K562 (cell line): Measurements from ENCODE around the gene SHBG. TPM values are rescaled to one million over a fixed set of nuclear protein-coding genes. Genes with fewer than 3 reads are reported as not detected.

Source experiments
- ATAC-seq: fragments of 200-7000 bp; cut with Tn5 transposase; 3 replicates; pipeline ENCODE4 v1.9.1; 2020; ENCODE audit warnings: moderate library complexity
- BruUV-seq: library from RNA; stranded (reverse); fragments of 400-500 nt; replicated peaks from 2 replicates; lab custom pipeline; 2021; lab: Mats Ljungman, UMichigan
- CTCF ChIA-PET: fragments of 300-600 bp; formaldehyde crosslinking; extraction: SDS; loops from one replicate; lab custom pipeline; 2021; ENCODE audit warnings: low intra/inter-chr PET ratio; lab: Yijun Ruan, JAX
- POLR2A ChIA-PET: fragments of 300-600, 350-650 bp; sonication (Branson Sonifier 250); formaldehyde crosslinking; extraction: SDS; loops from one replicate; lab custom pipeline; 2021; ENCODE audit warnings: antibody characterized with exemption, inconsistent platforms; lab: Yijun Ruan, JAX
- DNase-seq, 4 experiments: peaks; one replicate each; pipeline versions ENCODE4 v3.0.0 to v3.0.0-alpha.2; 2011 to 2018; ENCODE audit warnings: low spot score in 3 of 4, mixed read lengths in 3 of 4; ENCODE audit errors: extremely low read depth in 1 of 4
- FAIRE-seq: peaks from 2 replicates; lab custom pipeline; 2011; peaks lifted over from hg19 to GRCh38; lab: Jason Lieb, UNC
- H2AFZ ChIP-seq: 2 replicates; pipeline ENCODE4 v1.6.0; 2011; ENCODE audit warnings: low read depth, low read length, control low read depth, inconsistent platforms
- H3K27ac ChIP-seq: fragments of 200-600 bp; 3 replicates; pipeline ENCODE4 v1.8.0; 2011; ENCODE audit warnings: low read depth, mild to moderate bottlenecking, control low read depth, inconsistent platforms, low read length, moderate library complexity, mixed read lengths; ENCODE audit errors: extremely low read depth
- H3K27me3 ChIP-seq, 2 experiments: fragments of 300-600 bp in 1 of 2; 2 replicates in 1 of 2; 3 replicates in 1 of 2; pipeline versions ENCODE4 v1.6.0 to v1.8.0; 2011; ENCODE audit warnings: inconsistent platforms in 2 of 2, low read length in 2 of 2, mild to moderate bottlenecking in 1 of 2, mixed read lengths in 1 of 2, moderate library complexity in 1 of 2; ENCODE audit not compliant: control insufficient read depth in 2 of 2, insufficient read depth in 2 of 2
- H3K36me3 ChIP-seq: fragments of 300-600 bp; 3 replicates; pipeline ENCODE4 v1.8.0; 2011; ENCODE audit warnings: mild to moderate bottlenecking, low read length, inconsistent platforms; ENCODE audit not compliant: control insufficient read depth, insufficient read depth
- H3K4me1 ChIP-seq, 2 experiments: fragments of 200-600 bp in 1 of 2; replicated peaks in 1 of 2; 2 replicates in 1 of 2; 3 replicates in 1 of 2; pipeline versions ENCODE4 v1.5.1 to v1.8.0; 2011; ENCODE audit warnings: inconsistent platforms in 2 of 2, low read length in 2 of 2, mild to moderate bottlenecking in 1 of 2, mixed read lengths in 1 of 2, moderate library complexity in 1 of 2; ENCODE audit not compliant: control insufficient read depth in 2 of 2, insufficient read depth in 2 of 2
- H3K4me2 ChIP-seq: 2 replicates; pipeline ENCODE4 v1.6.1; 2011; ENCODE audit warnings: low read length, control low read depth, inconsistent platforms, mixed read lengths; ENCODE audit not compliant: insufficient read depth
- H3K4me3 ChIP-seq: fragments of 200-600 bp; sonication (generic), shearing (Covaris generic); 2 replicates; pipeline ENCODE4 v1.5.1; 2016; ENCODE audit warnings: control low read depth, inconsistent platforms
- H3K79me2 ChIP-seq: fragments of 200-600 bp; 3 replicates; pipeline ENCODE4 v1.8.0; 2011; ENCODE audit warnings: low read length, inconsistent platforms; ENCODE audit not compliant: control insufficient read depth, insufficient read depth
- H3K9ac ChIP-seq, 2 experiments: 2 replicates each; pipeline versions ENCODE4 v1.6.0 to v1.6.1; 2011; ENCODE audit warnings: low read depth in 2 of 2, low read length in 2 of 2, control low read depth in 1 of 2, inconsistent platforms in 1 of 2, mild to moderate bottlenecking in 1 of 2, mixed read lengths in 1 of 2; ENCODE audit not compliant: insufficient read depth in 1 of 2
- H3K9me1 ChIP-seq: one replicate; pipeline ENCODE4 v1.6.0; 2011; ENCODE audit warnings: inconsistent platforms, mild to moderate bottlenecking, low read length, moderate library complexity; ENCODE audit not compliant: control insufficient read depth, insufficient read depth
- H3K9me3 ChIP-seq: replicated peaks from 2 replicates; pipeline ENCODE4 v1.5.1; 2011; ENCODE audit warnings: low read depth, low read length, inconsistent platforms; ENCODE audit not compliant: control insufficient read depth, insufficient read depth
- H4K20me1 ChIP-seq: replicated peaks from 2 replicates; pipeline ENCODE4 v1.6.1; 2011; ENCODE audit warnings: low read length, inconsistent platforms, mixed read lengths; ENCODE audit not compliant: control insufficient read depth, insufficient read depth
- CBX2 ChIP-seq: fragments of 200-600 bp; sonication (generic); IDR thresholded peaks from one replicate; pipeline ENCODE4 v1.6.1; 2012; ENCODE audit warnings: mild to moderate bottlenecking, low read length, inconsistent platforms; ENCODE audit not compliant: insufficient read depth, poor library complexity, severe bottlenecking
- KDM2B ChIP-seq: fragments of 250-450 bp; sonication (Bioruptor Pico); IDR thresholded peaks from 2 replicates; pipeline ENCODE4 v1.8.0; 2021; ENCODE audit warnings: mild to moderate bottlenecking, moderate library complexity
- MAFF ChIP-seq: IDR thresholded peaks from 2 replicates; pipeline ENCODE4 v1.6.1; 2012; ENCODE audit warnings: low read length, improper control_type of control experiment
- NRF1 ChIP-seq, 2 experiments: fragments of 450-650 bp; IDR thresholded peaks in 1 of 2; conservative IDR thresholded peaks in 1 of 2; 2 replicates each; pipeline ENCODE4 v1.6.1; 2014; ENCODE audit warnings: mild to moderate bottlenecking in 2 of 2
- ZNF384 ChIP-seq: IDR thresholded peaks from 2 replicates; pipeline ENCODE4 v1.6.1; 2012; ENCODE audit warnings: low read depth, low read length, improper control_type of control experiment
- WGBS: fragments of 100-300 bp; shearing (Covaris generic); methylation state at CpG from one replicate; pipeline ENCODE4 v1.1.6; 2016; ENCODE audit warnings: low coverage, mixed read lengths; ENCODE audit not compliant: insufficient coverage; ENCODE audit errors: missing lambda C conversion rate; 5-methylcytosine and 5-hydroxymethylcytosine counted together
- in situ Hi-C: fragments of 300-500 bp; cut with MboI; formaldehyde crosslinking; loops from 4 replicates; pipeline ENCODE4 v1.15.0; 2018; ENCODE audit warnings: inconsistent platforms, mixed read lengths
- intact Hi-C: fragments of 100-400 bp; cut with micrococcal nuclease; formaldehyde crosslinking; loops from 2 replicates; pipeline ENCODE4 v1.14.2; 2022
- polyA plus RNA-seq, 8 experiments: library from polyadenylated mRNA; depleted of rRNA in 4 of 8; stranded (reverse) in 5 of 8; unstranded in 3 of 8; fragments of >200 nt; fragmentation: Nextera tagmentation in 2 of 8; fragmentation: Illumina TruSeq in 1 of 8; extraction: Ambion mirVana in 2 of 8; extraction: Trizol in 1 of 8; gene quantifications; 2 replicates each; pipeline versions ENCODE4 v1.2.1 to v1.2.3, GENCODE V29; 2011 to 2014; ENCODE audit warnings: inconsistent platforms in 1 of 8, missing spikeins in 1 of 8
- total RNA-seq, 7 experiments: library from RNA; depleted of rRNA in 6 of 7; stranded (reverse); fragments of >200 nt in 6 of 7; fragmentation: Illumina TruSeq in 2 of 7; extraction: Trizol in 2 of 7; gene quantifications; 2 replicates each; pipeline versions ENCODE4 v1.2.1 to v1.2.3, GENCODE V29; 2011 to 2021; ENCODE audit warnings: low replicate concordance in 1 of 7

The SHBG gene
- total and polyA plus RNA-seq, 9 of the 15 experiments (the other 6 are each of a cell fraction or from before 2014, with no cell fraction given) = not detected

DNA sequence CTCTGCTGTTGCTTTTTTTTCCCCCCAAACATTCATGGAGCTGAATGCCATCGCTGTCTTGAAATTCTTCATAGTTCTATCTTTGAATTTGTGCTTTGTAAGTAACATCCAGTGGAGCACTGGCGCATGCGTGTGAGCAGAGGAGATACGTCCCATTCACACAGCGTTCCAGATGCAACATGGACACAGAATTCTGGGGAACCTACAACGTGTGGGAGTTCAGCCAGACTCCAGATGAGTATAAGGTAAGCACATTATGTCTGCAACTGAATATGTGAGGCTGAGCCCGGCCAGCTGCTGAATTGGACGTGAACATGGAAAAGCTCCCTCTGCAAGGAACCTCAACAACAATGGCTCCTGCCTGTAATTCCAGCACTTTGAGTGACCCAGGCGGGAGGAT lies 16.5 kb downstream of the SHBG start:
- WGBS = 70% methylated on average over 8 of the region's 9 CpGs
- peak; percentile 29 for FAIRE-seq
- POLR2A ChIA-PET = interaction anchor here (3.6 kb wide), 1 partner anchor 40 kb away, joined by 21 read pairs; the partner anchor contains the start of gene TP53

GRCh38 chr17:7647018-7647417 lies 17.1 kb downstream of the SHBG start:
- Histone ChIP-seq H3K27me3 (no peaks in the 10 kb centered on the region), H3K9me1 (no peaks in the 10 kb centered on the region), H3K4me1 (peaks cover 24 to 40% of the 10 kb centered on the region in 2 experiments; a peak in 4 of 5 replicates), H2AFZ (peak overlapping the region; percentile 61), H3K4me2 (no peak overlapping the region), H3K4me3 (no peak overlapping the region), H3K36me3 (no peaks in the 10 kb centered on the region), H3K9me3 (no peaks in the 10 kb centered on the region), H3K9ac (no peak overlapping the region), H4K20me1 (no peaks in the 10 kb centered on the region), H3K79me2 (no peaks in the 10 kb centered on the region), H3K27ac (no peak overlapping the region; the same call in 2 of the 3 replicates)
- FAIRE-seq (no peak), ATAC-seq (no peak), DNase-seq (no peak)
- in situ Hi-C loops (no loop called here), intact Hi-C loops (no loop called here)
- ChIA-PET CTCF (no interaction called here), POLR2A (interaction anchor here (0.8 to 3.6 kb wide), 2 partner anchors 10 to 39 kb away, joined by 3 to 21 read pairs; partner anchors contain the start of gene TP53)
- 36% methylated on average over 2 of the region's 4 CpGs for WGBS
- BruUV-seq = no TSS peak
- no peak for TF ChIP-seq CBX2
- TF ChIP-seq ZNF384 = peak; percentile 85
- no peak for TF ChIP-seq KDM2B (CRISPR knock-in tag)

More for the DNA sequence above, 16.5 kb downstream of the SHBG start:
- Histone ChIP-seq H4K20me1 (no peaks in the 10 kb centered on the region), H3K4me3 (no peak overlapping the region), H3K4me2 (no peak overlapping the region), H3K27ac (no peak overlapping the region), H3K79me2 (no peaks in the 10 kb centered on the region), H3K9me3 (no peaks in the 10 kb centered on the region), H2AFZ (peak overlapping the region; percentile 61), H3K9ac (no peak overlapping the region; a peak in 1 of 4 replicates), H3K36me3 (no peaks in the 10 kb centered on the region), H3K9me1 (no peaks in the 10 kb centered on the region), H3K27me3 (no peaks in the 10 kb centered on the region), H3K4me1 (peaks cover 24 to 34% of the 10 kb centered on the region in 2 experiments; a peak in 4 of 5 replicates)
- BruUV-seq = no TSS peak
- intact Hi-C loops = no loop called here
- no peak for DNase-seq
- CTCF ChIA-PET = no interaction called here
- TF ChIP-seq NRF1 (conservative IDR thresholded peaks at IDR 0.05 in 1 of 2, IDR thresholded peaks at IDR 0.05 in 1 of 2) = peak in 1 of 2 experiments; percentile 28; a peak in 1 of 4 replicates
- no peak for TF ChIP-seq MAFF
- ATAC-seq = no peak
- in situ Hi-C loops = no loop called here
